NOMO-1 (cell line): ENCODE results near the gene NCAPH2.
"Not testable (repeated sequence)": the region's sequence is repeated elsewhere in the genome, so short reads cannot be mapped to it uniquely, and the experiment has no call there.

Experiments used
- DNase-seq, 2 experiments: peaks; one replicate each; lab custom pipeline; 2025; ENCODE audit not compliant: unreplicated experiment in 2 of 2; lab: John Stamatoyannopoulos, UW

NCAPH2 gene

GRCh38 chr22:50516891-50517290 is 8.9 kb downstream of the NCAPH2 start:
- no peak for DNase-seq

- no peak for DNase-seq
These were observed 9.7 kb downstream of the NCAPH2 start for GRCh38 chr22:50517495-50518260.

- no peak for DNase-seq
These were observed 10.6 kb downstream of the NCAPH2 start for GRCh38 chr22:50518606-50519005.

GRCh38 chr22:50519151-50519550 is 11.1 kb downstream of the NCAPH2 start:
- DNase-seq = no peak

- DNase-seq = not testable (repeated sequence)
These were observed 12.2 kb downstream of the NCAPH2 start for GRCh38 chr22:50520184-50520583.

GRCh38 chr22:50520826-50521453 is 12.9 kb downstream of the NCAPH2 start:
- no peak for DNase-seq

- DNase-seq = no peak
These were observed 13.7 kb downstream of the NCAPH2 start for GRCh38 chr22:50521710-50522109.

- DNase-seq = no peak
These were observed 14.3 kb downstream of the NCAPH2 start for GRCh38 chr22:50522208-50522805.

GRCh38 chr22:50522806-50523438 is 14.9 kb downstream of the NCAPH2 start:
- DNase-seq = no peak

GRCh38 chr22:50523458-50523805 is 15.4 kb downstream of the NCAPH2 start:
- no peak for DNase-seq

- DNase-seq = no peak
These were observed 16.0 kb downstream of the NCAPH2 start for GRCh38 chr22:50523806-50524675.

GRCh38 chr22:50524676-50525103 is 16.7 kb downstream of the NCAPH2 start:
- DNase-seq = peak in 1 of 2 experiments; percentile 40

- peak; percentile 93 to 97 for DNase-seq
These were observed 17.3 kb downstream of the NCAPH2 start, which contains the start of gene SCO2 for GRCh38 chr22:50525104-50525857. SCO2 (minus strand) TSS chr22:50525598; CDS start chr22:50524411, 1,187 bp downstream.

- no peak for DNase-seq
These were observed 17.8 kb downstream of the NCAPH2 start for GRCh38 chr22:50525858-50526107.

GRCh38 chr22:50526108-50526833 is 18.2 kb downstream of the NCAPH2 start:
- peak; percentile 80 to 84 for DNase-seq

GRCh38 chr22:50526834-50527801 is 19.1 kb downstream of the NCAPH2 start:
- DNase-seq = peak; percentile 78 to 84

GRCh38 chr22:50527921-50528681 is 20.1 kb downstream of the NCAPH2 start:
- DNase-seq = no peak
